NCI-H2107 treated with DMSO at 0.1 percent for 48 hours (cell line): ENCODE data around the gene PCSK5.
"Not testable (repeated sequence)": the region's sequence is repeated elsewhere in the genome, so short reads cannot be mapped to it uniquely, and the experiment has no call there.

Experiments
- DNase-seq: peaks from one replicate; lab custom pipeline; 2025; ENCODE audit not compliant: unreplicated experiment; lab: John Stamatoyannopoulos, UW

The PCSK5 gene

DNA sequence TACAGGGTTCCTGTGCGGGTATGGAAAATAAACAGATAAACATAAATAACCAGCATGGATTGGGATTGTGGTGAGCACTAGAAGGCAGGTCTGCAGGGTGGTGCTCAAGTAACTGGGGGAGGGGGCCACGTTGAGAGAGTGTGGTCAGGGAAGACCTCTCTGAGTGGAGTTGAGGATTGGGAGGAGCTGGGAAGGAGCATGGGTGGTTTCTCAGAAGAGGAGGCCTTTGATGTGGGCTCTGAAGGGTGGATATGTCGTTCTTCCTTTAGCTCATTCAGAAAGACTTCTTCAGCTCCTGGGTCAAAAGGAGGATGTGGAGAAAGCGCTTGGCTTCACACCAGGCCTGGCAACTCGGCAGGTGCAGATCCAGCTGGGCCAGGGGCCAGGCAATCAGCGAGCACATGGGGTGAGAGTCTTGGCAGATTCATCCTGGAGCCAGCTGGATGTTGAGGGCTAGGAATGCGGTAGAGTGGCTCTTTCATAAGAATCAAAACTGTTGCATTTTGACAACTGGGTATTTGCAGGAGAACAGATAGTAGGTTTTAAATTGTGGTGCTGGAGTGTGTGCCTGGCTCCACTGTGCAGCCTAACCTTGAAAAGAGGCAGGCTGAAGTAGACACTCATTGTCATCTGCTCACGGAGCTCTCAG lies 71.7 kb downstream of the PCSK5 start:
- DNase-seq: no peak

GRCh38 chr9:75962662-75963036 lies 72.2 kb downstream of the PCSK5 start:
- no peak for DNase-seq

DNA sequence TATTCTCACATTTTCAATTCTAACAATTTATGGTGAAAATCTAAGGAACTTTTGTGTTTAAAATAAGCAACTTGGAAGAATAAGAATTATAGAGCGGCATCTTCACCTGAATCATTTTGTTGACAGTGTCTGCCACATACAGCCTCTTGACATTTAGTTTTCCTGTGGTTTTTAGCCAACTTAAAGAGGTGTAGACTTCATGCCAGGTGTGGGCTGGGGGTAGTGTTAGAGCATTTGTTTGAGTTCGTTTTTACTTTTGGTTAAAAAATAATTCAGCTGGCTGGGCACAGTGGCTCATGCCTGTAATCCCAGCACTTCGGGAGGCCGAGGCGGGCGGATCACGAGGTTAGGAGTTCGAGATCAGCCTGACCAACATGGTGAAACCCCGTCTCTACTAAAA lies 72.8 kb downstream of the PCSK5 start:
- DNase-seq: not testable (repeated sequence)

DNA sequence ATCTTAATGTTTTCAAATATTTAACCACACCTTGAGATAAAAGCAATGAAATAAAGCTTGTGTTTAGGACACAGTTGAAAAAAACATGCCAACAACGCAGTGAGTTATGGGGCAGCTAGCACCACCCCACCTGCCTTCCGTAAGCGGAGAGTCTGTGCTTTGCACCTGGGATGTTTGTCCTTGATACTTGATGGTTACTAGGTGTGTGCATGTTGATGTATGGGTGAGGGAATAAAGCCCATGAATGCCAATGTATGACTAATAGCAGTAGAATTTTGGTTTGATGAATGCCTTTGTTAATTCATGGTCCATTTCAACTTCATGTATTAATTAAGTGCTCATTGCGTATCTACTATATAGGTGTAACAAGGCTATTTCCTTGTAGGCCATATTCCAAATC lies 74.0 kb downstream of the PCSK5 start:
- no peak for DNase-seq

- DNase-seq: no peak
These were observed 74.8 kb downstream of the PCSK5 start for GRCh38 chr9:75965231-75965630.

GRCh38 chr9:75967556-75967955 lies 77.1 kb downstream of the PCSK5 start:
- DNase-seq: no peak

DNA sequence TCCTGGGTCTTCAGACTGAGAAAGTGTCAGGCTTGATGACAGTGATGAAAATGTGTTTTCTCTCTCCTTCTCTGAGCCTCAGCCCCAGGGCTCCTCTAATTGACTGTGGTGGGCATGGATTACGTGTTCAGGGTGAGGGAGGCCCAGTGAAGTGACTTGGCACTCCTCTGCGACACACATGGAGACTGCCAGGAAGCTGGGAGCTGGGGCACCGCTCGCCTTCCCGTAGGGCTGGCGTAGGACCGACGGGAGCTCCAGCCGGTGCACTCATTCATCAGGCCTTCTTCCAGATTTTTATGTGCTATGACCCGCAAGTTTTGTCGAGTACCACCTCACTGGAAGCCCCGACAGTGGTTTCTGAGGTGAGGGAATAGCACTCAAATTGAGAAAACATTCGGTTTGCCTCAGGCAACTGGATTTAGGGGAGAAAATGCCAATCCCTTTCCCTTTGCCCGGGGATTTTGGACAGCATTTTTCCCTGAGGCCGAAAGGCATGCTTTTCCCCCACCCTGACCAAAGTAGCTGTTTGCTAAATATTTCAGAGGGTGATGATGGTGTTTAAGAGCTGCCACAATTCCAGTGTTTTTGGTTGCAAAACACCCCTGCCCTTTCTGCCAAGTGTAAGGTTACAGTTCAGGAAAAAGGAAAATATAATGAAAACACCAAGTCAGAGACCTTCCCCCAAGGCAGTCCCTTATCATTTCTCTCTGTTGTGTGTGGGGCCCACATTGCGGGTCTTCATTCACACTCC lies 83.7 kb downstream of the PCSK5 start:
- DNase-seq: no peak

GRCh38 chr9:75975071-75975470 lies 84.6 kb downstream of the PCSK5 start:
- DNase-seq: no peak

DNA sequence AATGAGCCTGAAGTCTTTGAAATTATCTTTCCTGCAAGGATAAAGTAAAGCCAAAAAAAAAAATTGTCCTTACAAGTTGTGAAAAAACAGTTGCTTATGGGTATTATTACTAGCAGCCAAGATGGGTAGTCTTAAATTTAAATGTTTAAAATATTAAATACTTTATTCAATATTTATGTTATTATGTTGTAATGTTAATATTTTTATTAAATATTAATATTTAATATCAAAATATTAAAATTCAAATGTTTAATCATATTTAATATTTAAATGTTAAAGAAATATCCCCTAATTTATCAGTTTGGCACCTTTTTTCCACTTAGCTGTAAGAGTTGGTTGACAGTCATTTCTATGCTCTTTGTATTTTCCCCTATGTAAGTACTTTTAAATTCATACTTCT lies 86.1 kb downstream of the PCSK5 start:
- DNase-seq: no peak

DNA sequence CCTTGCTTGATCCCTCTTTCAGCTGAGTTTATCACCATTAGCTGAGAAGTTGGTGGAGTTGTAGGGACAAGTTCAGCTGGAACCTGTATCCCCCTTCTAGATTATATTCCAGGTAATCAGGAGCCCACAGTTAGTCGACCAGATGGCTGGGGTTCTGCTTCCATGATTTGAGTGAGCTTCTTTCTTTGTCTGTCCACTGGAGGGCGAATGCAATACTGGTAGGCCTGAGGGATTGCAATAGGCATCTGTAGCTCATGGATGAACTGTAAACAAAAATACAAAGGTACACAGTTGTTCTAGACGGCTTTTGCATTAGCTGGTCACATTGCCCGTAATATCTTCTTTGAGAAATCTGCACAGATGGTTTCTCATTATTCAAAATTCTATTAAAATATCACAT lies 88.9 kb downstream of the PCSK5 start:
- no peak for DNase-seq

DNA sequence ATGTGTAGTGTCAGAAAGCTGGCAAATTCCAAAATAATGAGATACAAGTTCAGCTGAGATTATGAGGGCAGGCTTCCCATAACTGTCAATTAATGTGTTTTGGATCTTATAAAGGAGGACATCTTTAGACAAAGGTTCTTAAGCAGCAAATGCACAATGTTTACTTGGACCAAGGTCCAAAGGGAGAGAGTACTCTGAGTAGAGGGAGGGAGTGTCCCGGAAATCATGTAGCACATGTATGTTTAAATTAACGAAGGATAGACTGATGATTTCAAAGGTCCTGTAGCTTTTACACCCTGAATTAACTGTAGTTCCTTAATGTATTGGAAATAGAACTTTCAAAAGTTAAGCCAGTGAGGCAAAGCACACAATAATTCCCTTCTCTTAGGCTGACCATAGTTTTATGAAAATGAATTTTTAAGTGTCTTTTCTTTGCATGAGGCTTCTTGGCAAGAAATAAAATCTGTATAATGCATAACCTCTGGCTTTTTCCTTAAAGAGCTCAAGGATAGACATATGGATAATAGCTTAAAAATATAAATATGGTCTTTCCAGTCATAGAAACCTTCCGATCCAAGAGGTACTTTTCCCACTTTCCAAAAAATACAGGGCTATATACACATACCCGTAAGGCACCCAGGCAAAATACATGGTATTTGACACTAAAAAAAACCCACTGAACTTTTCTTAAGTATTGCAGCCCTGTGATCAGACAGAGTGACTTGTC lies 93.0 kb downstream of the PCSK5 start:
- DNase-seq: no peak

- DNase-seq: no peak
These were observed 95.0 kb downstream of the PCSK5 start for GRCh38 chr9:75985515-75985914.

- DNase-seq: no peak
These were observed 98.2 kb downstream of the PCSK5 start for GRCh38 chr9:75988663-75989062.

DNA sequence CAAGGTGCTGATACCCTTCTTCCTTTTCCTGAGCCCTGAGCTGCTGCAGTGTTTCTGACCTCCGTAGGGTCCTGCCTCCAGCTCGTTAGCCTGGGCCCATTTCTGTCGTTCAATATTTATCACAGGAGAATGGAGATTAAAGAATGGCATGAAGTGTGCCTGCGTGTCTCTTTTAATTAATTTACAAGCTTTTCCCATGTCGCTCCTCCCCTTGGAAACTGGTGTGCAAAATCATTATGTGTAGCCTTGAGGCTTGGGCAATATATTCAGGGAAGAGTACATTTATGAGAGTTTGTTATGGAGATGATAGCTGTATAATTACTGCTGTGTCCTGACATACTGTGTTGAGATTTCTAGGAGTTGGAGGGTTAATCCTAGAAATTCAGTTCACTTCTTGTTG lies 99.7 kb downstream of the PCSK5 start:
- no peak for DNase-seq

- DNase-seq: no peak
These were observed 100.3 kb downstream of the PCSK5 start for GRCh38 chr9:75990576-75991304.

- DNase-seq: no peak
These were observed 102.2 kb downstream of the PCSK5 start for GRCh38 chr9:75992482-75993206.

- no peak for DNase-seq
These were observed 103.0 kb downstream of the PCSK5 start for GRCh38 chr9:75993434-75993833.

DNA sequence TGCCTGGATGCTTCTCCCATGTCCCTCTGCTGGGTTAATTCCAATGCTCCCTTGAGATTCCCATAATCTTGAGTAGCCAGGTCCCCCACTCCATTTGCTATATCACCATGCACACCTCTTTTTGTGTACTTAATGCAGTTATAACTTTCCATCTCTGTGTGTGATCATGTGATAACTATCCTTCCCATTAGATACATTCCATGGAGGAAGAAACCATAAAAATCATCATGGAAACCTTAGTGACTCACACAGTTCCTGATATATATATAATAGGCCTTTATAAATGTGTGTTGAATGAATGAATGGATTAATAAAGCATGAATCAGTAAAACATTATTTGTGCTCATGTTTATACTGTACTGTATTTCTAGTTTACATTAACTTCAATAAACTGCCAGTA lies 104.6 kb downstream of the PCSK5 start:
- no peak for DNase-seq

DNA sequence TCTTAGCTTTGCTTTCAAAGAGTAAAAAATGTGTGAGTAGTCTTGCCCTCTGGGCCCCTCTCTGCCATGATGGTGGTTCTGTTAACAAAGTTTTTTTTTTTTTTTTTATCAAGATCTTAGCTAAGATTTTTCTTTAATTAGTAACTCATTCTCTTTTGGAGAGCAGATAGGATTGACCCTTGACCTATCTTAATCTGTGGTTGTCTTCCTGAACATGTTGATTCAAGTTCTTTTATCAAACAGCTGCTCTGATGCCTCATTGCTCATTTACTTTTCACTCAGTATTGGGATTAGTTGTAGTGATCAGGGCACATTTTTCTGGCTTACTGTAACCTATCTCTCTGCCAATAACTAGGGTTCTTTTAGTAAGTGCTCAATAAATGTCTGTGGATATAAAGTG lies 106.3 kb downstream of the PCSK5 start:
- no peak for DNase-seq

- no peak for DNase-seq
These were observed 106.7 kb downstream of the PCSK5 start for GRCh38 chr9:75997206-75997605.
